ENCODE data around the gene P3H4.

- TF ChIP-seq POLR2A (IDR thresholded peaks at IDR 0.05) (no peak), CTCF (IDR thresholded peaks at IDR 0.05 in 8 of 11, conservative IDR thresholded peaks at IDR 0.05 in 3 of 11) (no peak)
Measured at GRCh38 chr17:41771389-41772206, 40.2 kb downstream of the P3H4 start.

All from spleen (tissue), 7 donors.